Activated T-helper 1 cell treated with anti-CD3 and anti-CD28 coated beads, Interleukin-12 subunit alpha, Interleukin-12 subunit beta, Interleukin-2, Interleukin-4 antibody, amounts not matched to agents 30 ng/mL and 10 ng/mL and 1 ng/mL, durations not matched to agents 14 hours and 24 hours and 36 hours (primary cell): ENCODE measurements around the gene PPP1R26. TPM values are rescaled to one million over a fixed set of nuclear protein-coding genes. Genes with fewer than 3 reads are reported as not detected.

Experiments used
- DNase-seq: peaks from one replicate; pipeline ENCODE4 v3.0.0; 2021; ENCODE audit warnings: low spot score
- H3K27ac Mint-ChIP-seq: one replicate; pipeline ENCODE4 v1.8.0; 2021; ENCODE audit warnings: mild to moderate bottlenecking, mixed read lengths
- H3K27me3 Mint-ChIP-seq: one replicate; pipeline ENCODE4 v1.8.0; 2022; ENCODE audit warnings: mild to moderate bottlenecking, moderate library complexity, mixed read lengths; ENCODE audit not compliant: insufficient read depth
- H3K36me3 Mint-ChIP-seq: one replicate; pipeline ENCODE4 v1.8.0; 2021; ENCODE audit warnings: low read depth, mixed read lengths
- H3K4me1 Mint-ChIP-seq: one replicate; pipeline ENCODE4 v1.8.0; 2021; ENCODE audit warnings: low read depth, mixed read lengths
- H3K4me3 Mint-ChIP-seq: one replicate; pipeline ENCODE4 v1.8.0; 2021; ENCODE audit warnings: mild to moderate bottlenecking, moderate library complexity, mixed read lengths
- H3K9me3 Mint-ChIP-seq: one replicate; pipeline ENCODE4 v1.8.0; 2021; ENCODE audit warnings: mixed read lengths
- intact Hi-C: fragments of 100-400 bp; cut with micrococcal nuclease; formaldehyde crosslinking; loops from one replicate; pipeline ENCODE4 v1.15.1; 2024
- total RNA-seq: library from RNA; stranded (reverse); gene quantifications from 2 replicates; pipeline ENCODE4 v1.2.3, GENCODE V29; 2022

PPP1R26 gene
- total RNA-seq, 1 donor from 2014 or later, result 0.86 TPM

DNA sequence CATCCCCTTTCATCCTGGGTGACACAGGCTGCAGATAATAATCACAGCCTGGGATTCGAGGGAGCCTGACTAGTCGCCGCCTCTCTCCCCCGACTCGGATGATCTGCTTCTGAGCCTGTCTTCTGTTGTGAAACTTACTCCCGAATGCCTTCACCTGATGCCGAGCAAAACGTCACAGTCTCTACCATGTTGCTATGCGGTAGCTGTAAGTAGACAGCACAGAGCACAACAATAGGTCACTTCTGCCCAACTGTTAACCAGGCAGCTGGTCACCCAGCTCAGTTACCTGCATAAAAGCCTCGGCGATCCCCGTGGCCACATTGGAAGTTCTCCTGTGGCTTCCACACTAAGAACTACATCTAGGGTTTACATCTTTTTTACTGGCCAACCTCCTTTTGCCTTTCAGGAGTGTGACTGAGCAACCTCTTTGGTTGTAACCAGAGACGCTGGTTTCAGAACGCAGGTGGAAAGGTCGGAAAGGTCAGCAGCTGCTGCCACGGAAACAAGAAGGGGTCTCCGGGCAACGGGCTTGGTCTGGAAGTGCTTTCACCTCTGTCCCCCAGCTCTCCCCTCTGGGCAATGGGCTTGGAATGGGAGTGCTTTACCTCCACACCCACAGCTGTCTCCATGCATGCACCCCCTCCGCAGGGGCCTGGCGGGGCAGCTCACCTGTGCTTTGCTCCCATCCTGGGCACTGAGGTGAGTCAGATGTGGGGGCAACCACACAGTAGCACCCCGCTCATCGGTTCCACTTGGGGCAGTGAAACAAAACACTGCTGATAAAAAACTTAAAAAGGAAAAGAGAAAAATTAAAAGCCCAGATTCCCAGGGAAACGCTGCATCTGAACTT lies 7.6 kb upstream of the PPP1R26 start:
- Mint-ChIP-seq H3K9me3 (no peaks in the 10 kb centered on the region), H3K27me3 (peaks cover 7% of the 10 kb centered on the region), H3K4me1 (peaks cover 17% of the 10 kb centered on the region), H3K27ac (no peak overlapping the region), H3K4me3 (no peak overlapping the region), H3K36me3 (peaks cover 1% of the 10 kb centered on the region)
- DNase-seq, result no peak
- intact Hi-C loops, result no loop called here

DNA sequence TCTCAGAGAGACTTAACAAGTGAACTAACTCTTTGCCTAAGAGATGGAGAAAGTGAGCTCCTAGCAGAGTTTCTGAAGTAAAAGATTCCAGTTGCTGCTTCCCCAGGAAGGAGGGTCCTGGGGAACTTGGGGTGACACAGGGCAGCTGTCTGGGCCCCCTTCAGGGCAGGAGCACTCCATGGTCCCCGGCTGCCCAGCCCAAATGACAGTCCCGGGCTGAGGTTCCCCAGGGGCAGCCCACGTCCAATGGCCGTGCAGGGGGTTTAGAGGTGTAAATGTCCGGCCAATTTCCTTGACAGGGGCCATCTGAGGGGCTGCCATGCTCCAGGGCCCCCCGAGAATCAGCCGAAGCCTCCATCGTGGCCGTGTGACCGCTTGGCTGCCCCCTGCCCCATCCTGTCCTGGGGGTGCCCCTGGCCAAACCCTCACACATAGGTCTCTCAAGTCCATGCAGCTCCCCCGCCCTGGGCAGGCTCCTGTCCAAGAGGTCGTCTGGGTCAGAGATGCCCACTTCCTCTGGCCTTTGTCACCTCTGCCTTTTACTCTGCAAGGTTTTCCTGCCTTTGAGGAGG lies 5.5 kb upstream of the PPP1R26 start:
- Mint-ChIP-seq H3K4me3 (no peak overlapping the region), H3K36me3 (no peaks in the 10 kb centered on the region), H3K9me3 (no peaks in the 10 kb centered on the region), H3K27me3 (peaks cover 20% of the 10 kb centered on the region), H3K4me1 (peaks cover 11% of the 10 kb centered on the region), H3K27ac (no peak overlapping the region)
- intact Hi-C loops, result no loop called here
- DNase-seq, result no peak

DNA sequence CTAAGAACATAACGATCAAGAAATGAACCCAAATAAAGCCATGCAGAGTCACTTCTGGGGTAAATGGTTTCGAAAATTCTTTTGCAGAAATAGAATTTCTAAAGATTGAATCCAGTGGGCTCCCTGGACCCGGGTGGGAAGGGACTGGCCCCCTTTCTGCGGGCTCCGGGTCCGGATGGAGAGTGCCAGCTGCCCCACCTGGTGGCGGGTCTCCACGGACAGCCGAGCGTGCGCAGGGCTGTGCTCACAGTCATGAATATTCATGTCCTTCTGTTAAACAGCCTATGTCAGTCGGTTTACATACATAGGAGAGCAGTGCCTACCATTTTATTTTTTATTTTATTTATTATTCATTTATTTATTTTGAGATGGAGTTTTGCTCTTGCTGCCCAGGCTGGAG lies 4.7 kb upstream of the PPP1R26 start:
- H3K36me3 Mint-ChIP-seq, result no peaks in the 10 kb centered on the region
- H3K27ac Mint-ChIP-seq, result no peak overlapping the region
- H3K27me3 Mint-ChIP-seq, result peaks cover 20% of the 10 kb centered on the region
- intact Hi-C loops, result no loop called here
- no peak overlapping the region for H3K4me3 Mint-ChIP-seq
- no peaks in the 10 kb centered on the region for H3K9me3 Mint-ChIP-seq
- no peak for DNase-seq
- peaks cover 8% of the 10 kb centered on the region for H3K4me1 Mint-ChIP-seq

GRCh38 chr9:135476561-135477355 lies 2.8 kb upstream of the PPP1R26 start:
- H3K4me3 Mint-ChIP-seq, result no peak overlapping the region
- no peak for DNase-seq
- H3K27ac Mint-ChIP-seq, result no peak overlapping the region
- no peaks in the 10 kb centered on the region for H3K4me1 Mint-ChIP-seq
- no peaks in the 10 kb centered on the region for H3K9me3 Mint-ChIP-seq
- peaks cover 21% of the 10 kb centered on the region for H3K27me3 Mint-ChIP-seq
- no peaks in the 10 kb centered on the region for H3K36me3 Mint-ChIP-seq
- intact Hi-C loops, result no loop called here

DNA sequence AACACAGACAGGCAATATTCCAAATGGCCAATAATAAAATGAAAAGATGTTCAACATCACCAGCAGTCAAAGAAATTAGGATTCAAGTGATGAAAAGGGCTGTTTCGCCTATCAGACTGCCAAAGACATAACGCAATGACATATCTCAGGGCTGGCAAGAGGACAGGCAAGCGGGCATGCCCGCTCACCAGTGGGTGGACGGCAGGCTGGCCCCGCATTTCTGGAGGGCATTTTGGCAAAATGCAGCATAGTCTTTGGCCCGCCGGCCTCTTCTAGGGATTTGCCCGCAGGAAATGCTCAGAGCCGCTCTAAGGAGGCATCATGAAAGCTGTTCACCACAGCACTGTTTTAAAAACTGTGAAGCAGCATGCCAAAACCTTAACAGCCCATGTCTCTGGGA lies 1.4 kb upstream of the PPP1R26 start:
- DNase-seq, result no peak
- Mint-ChIP-seq H3K36me3 (no peaks in the 10 kb centered on the region), H3K9me3 (no peaks in the 10 kb centered on the region), H3K4me3 (peak overlapping the region; percentile 83), H3K4me1 (no peaks in the 10 kb centered on the region), H3K27ac (no peak overlapping the region), H3K27me3 (peaks cover 32% of the 10 kb centered on the region)
- intact Hi-C loops, result no loop called here

DNA sequence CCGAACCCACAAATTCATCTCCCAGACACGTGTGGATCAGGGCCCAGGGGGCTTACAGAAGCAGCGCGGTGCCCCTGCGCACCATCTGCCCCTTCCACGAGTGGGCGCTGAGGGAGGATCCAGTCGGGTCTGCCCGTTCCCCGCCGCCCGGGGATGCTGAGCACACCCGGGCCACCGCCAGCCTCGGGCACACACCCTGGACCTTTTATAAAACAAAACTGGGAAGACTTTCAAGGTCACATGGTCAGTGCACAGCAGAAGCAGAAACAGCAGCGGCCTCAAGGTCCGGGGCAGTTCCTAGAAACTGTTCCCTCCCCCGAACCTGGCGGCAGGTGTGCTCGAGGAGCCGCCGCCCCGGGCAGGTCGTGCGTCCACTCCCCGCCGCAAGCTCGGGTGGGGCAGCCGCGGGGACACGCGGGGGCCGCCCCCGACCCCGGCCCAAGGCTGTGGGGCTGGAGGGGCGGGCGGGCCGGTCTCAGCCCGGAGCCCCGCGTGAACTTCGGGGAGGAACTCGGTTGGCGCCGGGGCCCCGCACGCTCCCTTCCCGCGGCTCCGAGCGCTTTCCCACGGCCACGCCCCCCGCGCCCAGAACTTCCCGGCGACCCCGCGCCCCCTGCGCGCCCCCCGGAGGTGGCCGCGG lies 633 bp upstream of the PPP1R26 start:
- Mint-ChIP-seq H3K36me3 (no peaks in the 10 kb centered on the region), H3K27ac (no peak overlapping the region), H3K9me3 (no peaks in the 10 kb centered on the region), H3K4me1 (no peaks in the 10 kb centered on the region), H3K4me3 (peak overlapping the region; percentile 83), H3K27me3 (peaks cover 32% of the 10 kb centered on the region)
- DNase-seq, result no peak
- intact Hi-C loops, result no loop called here

- no peaks in the 10 kb centered on the region for H3K9me3 Mint-ChIP-seq
- no peaks in the 10 kb centered on the region for H3K4me1 Mint-ChIP-seq
- no peak for DNase-seq
- H3K4me3 Mint-ChIP-seq, result no peak overlapping the region
- peaks cover 32% of the 10 kb centered on the region for H3K27me3 Mint-ChIP-seq
- H3K36me3 Mint-ChIP-seq, result no peaks in the 10 kb centered on the region
- H3K27ac Mint-ChIP-seq, result no peak overlapping the region
- intact Hi-C loops, result no loop called here
These were observed 723 bp downstream of the PPP1R26 start for GRCh38 chr9:135480071-135480939.

DNA sequence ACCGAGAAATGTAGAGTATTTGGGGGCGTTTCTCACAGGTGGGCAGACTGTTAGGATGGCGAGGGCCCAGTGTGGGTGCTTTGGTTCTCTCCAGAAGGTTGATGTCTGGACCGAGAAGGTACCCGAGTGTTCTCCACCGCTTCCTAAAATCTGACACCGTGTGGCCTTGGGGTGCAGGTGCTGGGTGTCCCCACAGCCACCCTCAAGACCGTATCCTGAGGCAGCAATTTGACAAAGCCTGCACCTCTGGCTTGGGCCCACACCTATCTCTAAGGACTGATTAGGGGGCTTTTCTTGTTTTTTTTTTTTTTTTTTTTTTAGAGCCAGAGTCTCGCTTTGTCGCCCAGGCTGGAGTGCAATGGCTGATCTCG lies 1.3 kb downstream of the PPP1R26 start:
- no peak for DNase-seq
- H3K27me3 Mint-ChIP-seq, result peaks cover 30% of the 10 kb centered on the region
- no peaks in the 10 kb centered on the region for H3K36me3 Mint-ChIP-seq
- intact Hi-C loops, result no loop called here
- no peak overlapping the region for H3K27ac Mint-ChIP-seq
- no peaks in the 10 kb centered on the region for H3K9me3 Mint-ChIP-seq
- H3K4me3 Mint-ChIP-seq, result no peak overlapping the region
- no peaks in the 10 kb centered on the region for H3K4me1 Mint-ChIP-seq

- Mint-ChIP-seq H3K4me1 (no peaks in the 10 kb centered on the region), H3K4me3 (no peak overlapping the region), H3K27ac (no peak overlapping the region), H3K27me3 (peaks cover 29% of the 10 kb centered on the region), H3K9me3 (no peaks in the 10 kb centered on the region), H3K36me3 (no peaks in the 10 kb centered on the region)
- intact Hi-C loops, result no loop called here
- no peak for DNase-seq
These were observed 2.6 kb downstream of the PPP1R26 start for GRCh38 chr9:135482015-135482754.

- no peak overlapping the region for H3K4me3 Mint-ChIP-seq
- no peak for DNase-seq
- no peaks in the 10 kb centered on the region for H3K36me3 Mint-ChIP-seq
- H3K27me3 Mint-ChIP-seq, result peaks cover 14% of the 10 kb centered on the region
- no peaks in the 10 kb centered on the region for H3K4me1 Mint-ChIP-seq
- intact Hi-C loops, result no loop called here
- H3K27ac Mint-ChIP-seq, result no peak overlapping the region
- H3K9me3 Mint-ChIP-seq, result no peaks in the 10 kb centered on the region
These were observed 5.1 kb downstream of the PPP1R26 start for GRCh38 chr9:135484460-135485277.

- no peaks in the 10 kb centered on the region for H3K4me1 Mint-ChIP-seq
- DNase-seq, result no peak
- no peak overlapping the region for H3K4me3 Mint-ChIP-seq
- no peak overlapping the region for H3K27ac Mint-ChIP-seq
- no peaks in the 10 kb centered on the region for H3K36me3 Mint-ChIP-seq
- intact Hi-C loops, result no loop called here
- H3K27me3 Mint-ChIP-seq, result peaks cover 14% of the 10 kb centered on the region
- no peaks in the 10 kb centered on the region for H3K9me3 Mint-ChIP-seq
These were observed 5.8 kb downstream of the PPP1R26 start for GRCh38 chr9:135485385-135485784.
